Ishikawa (cell line): ENCODE measurements around the gene RBM44.

Experiments
- CEBPB ChIP-seq: IDR thresholded peaks from 2 replicates; pipeline ENCODE4 v1.6.1; 2012
- MAX ChIP-seq: IDR thresholded peaks from 2 replicates; pipeline ENCODE4 v1.6.1; 2012
- TAF1 ChIP-seq: IDR thresholded peaks from 2 replicates; pipeline ENCODE4 v1.6.1; 2012; ENCODE audit warnings: low read depth, mild to moderate bottlenecking
- TCF12 ChIP-seq: IDR thresholded peaks from 2 replicates; pipeline ENCODE4 v1.6.1; 2012; ENCODE audit warnings: low read depth
- TEAD4 ChIP-seq: IDR thresholded peaks from 2 replicates; pipeline ENCODE4 v1.6.1; 2012
- YY1 ChIP-seq: IDR thresholded peaks from 2 replicates; pipeline ENCODE4 v1.6.1; 2012; ENCODE audit warnings: low read depth

- TF ChIP-seq TCF12: no peak
- TF ChIP-seq MAX: no peak
- no peak for TF ChIP-seq TEAD4
- TF ChIP-seq YY1: no peak
- no peak for TF ChIP-seq TAF1
- no peak for TF ChIP-seq CEBPB
Observed at GRCh38 chr2:237865623-237866041, 67.1 kb downstream of the RBM44 start.
